Activated naive CD8-positive, alpha-beta T cell treated with anti-CD3 and anti-CD28 coated beads, Interleukin-2, amount 10 ng/mL, durations not matched to agents 7 days and 5 days (primary cell): Measurements from ENCODE around the gene CELSR3. TPM values are rescaled to one million over a fixed set of nuclear protein-coding genes. Genes with fewer than 3 reads are reported as not detected.

Experiments
- ATAC-seq: fragments of 150-1000 bp; cut with Tn5 transposase; one replicate; pipeline ENCODE4 v1.10.0; 2021; ENCODE audit warnings: low read depth, moderate library complexity
- POLR2A ChIA-PET: fragments of 350-600 bp; sonication (Branson Sonifier 250); formaldehyde crosslinking; loops from one replicate; lab custom pipeline; 2021; ENCODE audit warnings: antibody characterized with exemption; lab: Charles Lee
- DNase-seq: peaks from one replicate; pipeline ENCODE4 v3.0.0; 2021
- H3K27ac Mint-ChIP-seq: one replicate; pipeline ENCODE4 v1.8.0; 2022; ENCODE audit warnings: mild to moderate bottlenecking, mixed read lengths
- H3K27me3 Mint-ChIP-seq: one replicate; pipeline ENCODE4 v1.8.0; 2022; ENCODE audit warnings: mild to moderate bottlenecking, moderate library complexity, mixed read lengths
- H3K36me3 Mint-ChIP-seq: one replicate; pipeline ENCODE4 v1.8.0; 2021; ENCODE audit warnings: mild to moderate bottlenecking, mixed read lengths
- H3K4me1 Mint-ChIP-seq: one replicate; pipeline ENCODE4 v1.8.0; 2021; ENCODE audit warnings: mixed read lengths
- H3K4me3 Mint-ChIP-seq: one replicate; pipeline ENCODE4 v1.8.0; 2022; ENCODE audit warnings: mild to moderate bottlenecking, moderate library complexity, mixed read lengths
- H3K9me3 Mint-ChIP-seq: one replicate; pipeline ENCODE4 v1.8.0; 2021; ENCODE audit warnings: mixed read lengths
- total RNA-seq, 2 experiments: library from RNA; stranded (reverse); gene quantifications; one replicate each; pipeline ENCODE4 v1.2.3, GENCODE V29; 2021

The CELSR3 gene
- total RNA-seq = 10 to 100 TPM; 15.6 to 16.2 TPM

GRCh38 chr3:48662753-48663488, at the start of gene CELSR3:
Gene CELSR3 (minus strand): TSS chr3:48662886. CDS start chr3:48662634, 252 bp downstream.
- Mint-ChIP-seq H3K27me3 (peaks cover 8% of the 10 kb centered on the region), H3K4me1 (peaks cover 8% of the 10 kb centered on the region), H3K9me3 (no peaks in the 10 kb centered on the region), H3K36me3 (no peaks in the 10 kb centered on the region), H3K4me3 (peak within 1 kb of the TSS; percentile 82), H3K27ac (peak within 1 kb of the TSS; percentile 84)
- DNase-seq (peak; percentile 70), ATAC-seq (peak; percentile 41)
- POLR2A ChIA-PET = interaction anchor here (0.6 to 1.6 kb wide), 2 partner anchors 11 to 329 kb away, joined by 3 to 5 read pairs; no protein-coding TSS in a partner anchor

DNA sequence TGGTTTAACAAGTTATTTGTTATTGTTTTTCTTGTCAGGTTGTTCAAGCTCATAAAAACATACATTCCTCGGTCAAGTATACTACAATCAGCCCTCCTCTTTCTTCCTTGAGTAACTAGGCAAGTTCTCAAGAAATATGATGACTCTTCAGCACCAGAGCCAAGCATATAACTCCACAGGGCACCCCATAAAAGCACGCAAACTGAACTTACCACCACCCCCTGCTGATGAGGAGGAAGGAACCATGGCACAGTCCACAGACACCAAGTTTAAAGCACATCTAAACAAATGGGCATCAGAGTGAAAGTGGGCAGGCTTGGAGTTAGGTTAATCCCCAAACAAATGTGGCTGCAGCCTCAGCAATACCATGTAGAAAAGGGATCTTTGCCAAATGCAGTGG, 49.0 kb upstream of the CELSR3 start:
- H3K27me3 Mint-ChIP-seq = no peaks in the 10 kb centered on the region
- peaks cover 34% of the 10 kb centered on the region for H3K36me3 Mint-ChIP-seq
- no peaks in the 10 kb centered on the region for H3K9me3 Mint-ChIP-seq
- POLR2A ChIA-PET = no interaction called here
- no peak overlapping the region for H3K4me3 Mint-ChIP-seq
- no peak for ATAC-seq
- peaks cover 36% of the 10 kb centered on the region for H3K4me1 Mint-ChIP-seq
- DNase-seq = no peak
- no peak overlapping the region for H3K27ac Mint-ChIP-seq

DNA sequence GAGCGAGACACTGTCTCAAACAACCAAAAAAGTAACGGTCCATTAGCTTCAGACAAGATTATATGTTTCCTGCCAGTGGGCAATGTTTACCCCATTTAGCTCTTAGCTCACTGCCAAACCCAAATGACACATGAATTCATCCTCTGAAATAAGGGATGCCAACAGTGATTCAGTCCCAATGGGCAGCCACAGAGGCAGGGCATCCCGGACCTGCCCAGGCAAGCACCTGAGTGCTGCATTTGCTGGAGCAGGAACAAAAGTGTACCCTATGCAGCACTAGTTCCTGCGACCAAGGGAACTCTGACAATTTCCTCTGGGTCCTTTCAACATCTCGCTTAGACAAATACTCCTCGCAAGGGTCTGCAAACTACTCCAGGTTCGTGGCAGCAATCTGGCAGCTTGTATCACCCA, 46.4 kb upstream of the CELSR3 start:
- POLR2A ChIA-PET = interaction anchor here (1.1 kb wide), 1 partner anchor 8 kb away, joined by 4 read pairs; the partner anchor contains the start of gene IP6K2
- DNase-seq = no peak
- H3K36me3 Mint-ChIP-seq = peaks cover 35% of the 10 kb centered on the region

GRCh38 chr3:48708481-48708889, 45.8 kb upstream of the CELSR3 start:
- Mint-ChIP-seq H3K4me3 (no peak overlapping the region), H3K4me1 (peaks cover 25% of the 10 kb centered on the region), H3K9me3 (no peaks in the 10 kb centered on the region), H3K27ac (peak overlapping the region; percentile 70), H3K36me3 (peaks cover 35% of the 10 kb centered on the region), H3K27me3 (no peaks in the 10 kb centered on the region)
- no peak for ATAC-seq
- DNase-seq = no peak
- POLR2A ChIA-PET = interaction anchor here (1.1 kb wide), 1 partner anchor 9 kb away, joined by 4 read pairs; the partner anchor contains the start of gene IP6K2

More for the DNA sequence above, 46.4 kb upstream of the CELSR3 start:
- Mint-ChIP-seq H3K9me3 (no peaks in the 10 kb centered on the region), H3K4me1 (peaks cover 25% of the 10 kb centered on the region), H3K4me3 (no peak overlapping the region), H3K27ac (no peak overlapping the region), H3K27me3 (no peaks in the 10 kb centered on the region)
- ATAC-seq = no peak

GRCh38 chr3:48707157-48707556, 44.5 kb upstream of the CELSR3 start:
- ATAC-seq = no peak
- DNase-seq = no peak
- POLR2A ChIA-PET = no interaction called here
- Mint-ChIP-seq H3K4me1 (peaks cover 22% of the 10 kb centered on the region), H3K27me3 (no peaks in the 10 kb centered on the region), H3K27ac (no peak overlapping the region), H3K4me3 (no peak overlapping the region), H3K36me3 (peaks cover 44% of the 10 kb centered on the region), H3K9me3 (no peaks in the 10 kb centered on the region)

GRCh38 chr3:48702320-48702920, 39.7 kb upstream of the CELSR3 start:
- H3K4me3 Mint-ChIP-seq = no peak overlapping the region
- no peaks in the 10 kb centered on the region for H3K9me3 Mint-ChIP-seq
- DNase-seq (no peak), ATAC-seq (no peak)
- POLR2A ChIA-PET = no interaction called here
- no peak overlapping the region for H3K27ac Mint-ChIP-seq
- H3K36me3 Mint-ChIP-seq = peaks cover 34% of the 10 kb centered on the region
- H3K27me3 Mint-ChIP-seq = no peaks in the 10 kb centered on the region
- H3K4me1 Mint-ChIP-seq = peaks cover 5% of the 10 kb centered on the region

GRCh38 chr3:48700731-48701405, 38.2 kb upstream of the CELSR3 start:
- no peaks in the 10 kb centered on the region for H3K9me3 Mint-ChIP-seq
- DNase-seq = no peak
- no peak overlapping the region for H3K4me3 Mint-ChIP-seq
- no peak for ATAC-seq
- peaks cover 29% of the 10 kb centered on the region for H3K36me3 Mint-ChIP-seq
- H3K27me3 Mint-ChIP-seq = no peaks in the 10 kb centered on the region
- peaks cover 4% of the 10 kb centered on the region for H3K4me1 Mint-ChIP-seq
- POLR2A ChIA-PET = no interaction called here
- H3K27ac Mint-ChIP-seq = no peak overlapping the region

DNA sequence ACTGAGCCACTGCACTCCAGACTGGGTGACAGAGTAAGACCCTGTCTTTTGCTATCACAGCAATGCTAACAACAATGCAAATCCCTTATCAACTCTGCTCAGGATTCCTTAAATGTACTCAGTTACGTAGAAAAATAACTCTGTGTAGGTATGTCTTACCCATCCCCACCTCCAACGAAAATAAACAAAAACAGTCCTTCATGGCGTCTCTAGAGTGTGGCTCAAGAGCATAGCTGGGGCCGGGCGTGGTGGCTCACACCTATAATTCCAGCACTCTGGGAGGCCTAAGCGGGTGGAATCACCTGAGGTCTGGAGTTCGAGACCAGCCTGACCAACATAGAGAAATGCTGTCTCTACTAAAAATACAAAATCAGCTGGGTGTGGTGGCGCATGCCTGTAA, 36.2 kb upstream of the CELSR3 start:
- no peak overlapping the region for H3K27ac Mint-ChIP-seq
- peaks cover 1% of the 10 kb centered on the region for H3K4me1 Mint-ChIP-seq
- POLR2A ChIA-PET = no interaction called here
- no peak overlapping the region for H3K4me3 Mint-ChIP-seq
- no peaks in the 10 kb centered on the region for H3K9me3 Mint-ChIP-seq
- H3K36me3 Mint-ChIP-seq = peaks cover 27% of the 10 kb centered on the region
- DNase-seq = no peak
- no peaks in the 10 kb centered on the region for H3K27me3 Mint-ChIP-seq
- no peak for ATAC-seq

DNA sequence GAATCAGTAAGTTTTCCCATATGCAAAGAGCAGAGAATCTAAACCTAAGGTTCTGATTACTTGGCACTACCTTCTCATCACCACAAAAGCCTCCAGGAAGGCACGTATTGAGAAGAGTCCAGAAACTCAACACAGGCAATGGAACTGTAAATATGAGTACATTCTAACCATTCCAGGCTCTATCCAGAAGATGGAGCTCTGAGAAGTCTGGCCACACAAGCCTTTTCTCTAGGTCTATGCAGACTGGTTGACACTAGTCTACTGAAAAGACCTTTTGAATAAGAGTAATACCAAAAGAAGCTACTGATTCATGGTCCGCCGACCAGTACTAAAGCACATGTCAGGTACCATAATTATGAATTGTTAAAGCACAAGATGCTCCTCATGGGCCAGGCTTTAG, 35.3 kb upstream of the CELSR3 start:
- Mint-ChIP-seq H3K27me3 (no peaks in the 10 kb centered on the region), H3K27ac (no peak overlapping the region), H3K4me1 (peaks cover 1% of the 10 kb centered on the region), H3K36me3 (peaks cover 29% of the 10 kb centered on the region), H3K4me3 (no peak overlapping the region), H3K9me3 (no peaks in the 10 kb centered on the region)
- DNase-seq (no peak), ATAC-seq (no peak)
- POLR2A ChIA-PET = interaction anchor here (0.7 kb wide), 2 partner anchors 40 to 718 kb away, joined by 3 to 4 read pairs; no protein-coding TSS in a partner anchor

- H3K27me3 Mint-ChIP-seq = no peaks in the 10 kb centered on the region
- H3K4me3 Mint-ChIP-seq = no peak overlapping the region
- H3K4me1 Mint-ChIP-seq = peaks cover 2% of the 10 kb centered on the region
- H3K27ac Mint-ChIP-seq = no peak overlapping the region
- DNase-seq (no peak), ATAC-seq (no peak)
- peaks cover 22% of the 10 kb centered on the region for H3K36me3 Mint-ChIP-seq
- POLR2A ChIA-PET = no interaction called here
- no peaks in the 10 kb centered on the region for H3K9me3 Mint-ChIP-seq
Measured at GRCh38 chr3:48696601-48697000, 33.9 kb upstream of the CELSR3 start.

GRCh38 chr3:48696156-48696555, 33.5 kb upstream of the CELSR3 start:
- H3K36me3 Mint-ChIP-seq = peaks cover 20% of the 10 kb centered on the region
- POLR2A ChIA-PET = no interaction called here
- no peak for ATAC-seq
- DNase-seq = no peak
- peaks cover 2% of the 10 kb centered on the region for H3K4me1 Mint-ChIP-seq
- no peaks in the 10 kb centered on the region for H3K27me3 Mint-ChIP-seq
- H3K27ac Mint-ChIP-seq = no peak overlapping the region
- no peaks in the 10 kb centered on the region for H3K9me3 Mint-ChIP-seq
- H3K4me3 Mint-ChIP-seq = no peak overlapping the region

DNA sequence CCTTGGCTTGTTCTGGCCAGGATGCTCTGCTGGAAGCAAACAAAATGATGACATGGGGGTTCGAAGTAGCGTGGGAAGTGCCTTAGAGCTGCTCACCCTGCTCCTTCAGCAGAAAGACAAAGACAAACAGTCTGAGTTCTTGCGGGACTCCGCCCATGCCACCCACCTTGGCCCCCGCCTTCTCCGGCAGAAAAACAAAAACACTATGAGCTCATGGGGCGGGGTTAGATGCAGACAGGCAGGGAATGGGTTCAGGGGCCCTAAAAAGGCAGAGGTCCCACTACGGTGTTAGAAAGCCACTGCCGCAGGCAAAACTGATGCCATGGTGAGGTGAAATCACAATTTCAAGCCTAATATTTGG, 32.7 kb upstream of the CELSR3 start:
- ATAC-seq (no peak), DNase-seq (no peak)
- Mint-ChIP-seq H3K4me3 (no peak overlapping the region), H3K27me3 (no peaks in the 10 kb centered on the region), H3K36me3 (peaks cover 20% of the 10 kb centered on the region), H3K4me1 (peaks cover 2% of the 10 kb centered on the region), H3K9me3 (no peaks in the 10 kb centered on the region), H3K27ac (no peak overlapping the region)
- POLR2A ChIA-PET = no interaction called here

DNA sequence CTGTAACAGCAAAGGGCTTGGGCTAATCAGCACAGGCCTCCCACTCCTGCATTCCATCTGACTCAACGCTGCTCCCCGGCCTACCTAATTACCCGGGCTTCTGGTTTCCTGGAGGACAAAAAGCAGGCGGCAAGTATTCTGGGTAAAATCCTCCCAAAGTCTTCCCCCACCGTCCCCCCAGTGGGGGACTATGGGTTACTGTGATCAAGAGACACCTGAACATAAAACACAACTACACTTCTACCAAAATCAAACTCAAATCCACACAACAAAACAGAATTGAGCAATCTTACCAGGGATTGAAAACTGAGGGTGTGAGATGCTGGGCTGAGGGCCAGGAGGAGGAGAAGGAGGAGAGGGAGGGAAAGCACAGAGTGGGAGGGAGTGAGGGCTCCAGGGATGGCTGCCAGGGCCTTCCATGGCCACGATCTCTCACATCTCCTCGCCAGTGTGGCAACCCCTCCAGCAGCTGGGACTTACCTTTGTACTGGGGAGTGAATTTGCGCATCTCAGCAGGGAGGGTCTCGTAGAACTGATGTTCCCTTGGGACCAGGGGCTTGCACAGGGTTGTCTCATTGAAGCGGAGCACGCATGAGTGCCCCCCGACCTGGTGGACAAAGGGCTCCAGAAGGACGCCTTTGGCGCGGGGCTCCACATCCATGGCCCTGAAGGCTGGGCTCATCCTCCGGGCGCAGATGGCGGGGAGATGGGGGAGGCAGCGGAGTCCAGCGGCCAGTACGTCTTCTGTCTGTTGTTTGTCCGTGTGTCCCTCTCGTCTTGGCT, 32.1 kb upstream of the CELSR3 start:
- ATAC-seq (no peak), DNase-seq (no peak)
- Mint-ChIP-seq H3K36me3 (peaks cover 20% of the 10 kb centered on the region), H3K4me3 (no peak overlapping the region), H3K9me3 (no peaks in the 10 kb centered on the region), H3K27ac (peak overlapping the region; percentile 1), H3K4me1 (peaks cover 2% of the 10 kb centered on the region), H3K27me3 (no peaks in the 10 kb centered on the region)
- POLR2A ChIA-PET = no interaction called here
